B cell (primary cell): ENCODE measurements around the gene RFPL2. TPM values are rescaled to one million over a fixed set of nuclear protein-coding genes. Genes with fewer than 3 reads are reported as not detected.

ENCODE experiments used
- ATAC-seq: fragments of 200-7000 bp; cut with Tn5 transposase; one replicate; pipeline ENCODE4 v1.10.0; 2021; ENCODE audit warnings: low read depth, mild to moderate bottlenecking, moderate number of reproducible peaks, moderate library complexity
- CTCF ChIA-PET: fragments of 350-600 bp; sonication (Branson Sonifier 250); formaldehyde crosslinking; loops from one replicate; lab custom pipeline; 2021; ENCODE audit warnings: antibody characterized with exemption, inconsistent platforms; lab: Charles Lee
- POLR2A ChIA-PET: fragments of 350-600 bp; sonication (Branson Sonifier 250); formaldehyde crosslinking; loops from one replicate; lab custom pipeline; 2021; ENCODE audit warnings: antibody characterized with exemption; lab: Charles Lee
- DNase-seq: peaks from one replicate; pipeline ENCODE4 v3.0.0; 2013
- H2AFZ ChIP-seq: 2 replicates; pipeline ENCODE4 v1.6.1; 2012; ENCODE audit warnings: mild to moderate bottlenecking, low read depth, low read length; ENCODE audit not compliant: insufficient read depth, poor library complexity, severe bottlenecking
- H3K27ac ChIP-seq, 2 donors: 1 replicate in 1 of 2; 2 replicates in 1 of 2; pipeline ENCODE4 v1.5.1; 2012 to 2013; ENCODE audit warnings: low read length in 2 of 2, mild to moderate bottlenecking in 2 of 2, moderate library complexity in 1 of 2
- H3K27me3 ChIP-seq, 4 experiments: fragments of 200-600 bp in 1 of 4; sonication (generic) in 1 of 4; replicated peaks in 1 of 4; 1 replicate in 2 of 4; 2 replicates in 2 of 4; pipeline versions ENCODE4 v1.6.1 to v1.7.0; 2013 to 2016; ENCODE audit warnings: low read length in 3 of 4, mild to moderate bottlenecking in 2 of 4, mixed read lengths in 1 of 4, moderate library complexity in 1 of 4; ENCODE audit not compliant: insufficient read depth in 4 of 4, control insufficient read depth in 3 of 4; ENCODE audit errors: control extremely low read depth in 1 of 4
- H3K36me3 ChIP-seq, 2 experiments: replicated peaks in 1 of 2; 1 replicate in 1 of 2; 2 replicates in 1 of 2; pipeline versions ENCODE4 v1.6.1 to v1.7.1; 2013; ENCODE audit warnings: low read length in 1 of 2; ENCODE audit not compliant: insufficient read depth in 2 of 2, control insufficient read depth in 1 of 2; ENCODE audit errors: control extremely low read depth in 1 of 2, extremely low read depth in 1 of 2
- H3K4me1 ChIP-seq, 2 donors: fragments of 200-600 bp in 1 of 2; sonication (generic) in 1 of 2; 1 replicate in 1 of 2; 2 replicates in 1 of 2; pipeline versions ENCODE4 v1.5.1 to v1.6.1; 2013 to 2017; ENCODE audit warnings: low read length in 2 of 2; ENCODE audit not compliant: control insufficient read depth in 2 of 2, insufficient read depth in 2 of 2
- H3K4me2 ChIP-seq: replicated peaks from 2 replicates; pipeline ENCODE3; 2012; ENCODE audit warnings: mild to moderate bottlenecking, low read depth, low read length; ENCODE audit not compliant: poor library complexity, severe bottlenecking
- H3K4me3 ChIP-seq, 5 experiments: fragments of 200-600 bp in 1 of 5; sonication (generic) in 1 of 5; 1 replicate in 3 of 5; 2 replicates in 2 of 5; pipeline versions ENCODE4 v1.5.1 to v1.7.0; 2011 to 2016; ENCODE audit warnings: low read length in 4 of 5, mild to moderate bottlenecking in 4 of 5, low read depth in 2 of 5, control low read depth in 1 of 5, moderate library complexity in 1 of 5; ENCODE audit not compliant: insufficient read depth in 1 of 5; ENCODE audit errors: control extremely low read depth in 1 of 5, extremely low read depth in 1 of 5
- H3K79me2 ChIP-seq: fragments of 200-600 bp; sonication (generic); one replicate; pipeline ENCODE4 v1.6.0; 2016; ENCODE audit warnings: low read length; ENCODE audit not compliant: control insufficient read depth, insufficient read depth
- H3K9ac ChIP-seq: fragments of 200-600 bp; sonication (generic); 2 replicates; pipeline ENCODE4 v1.6.1; 2017; ENCODE audit warnings: mild to moderate bottlenecking, low read length, moderate library complexity
- H3K9me3 ChIP-seq, 3 donors: one replicate each; pipeline versions ENCODE4 v1.6.1 to v1.7.1; 2013; ENCODE audit warnings: low read length in 2 of 3; ENCODE audit not compliant: control insufficient read depth in 2 of 3, insufficient read depth in 1 of 3; ENCODE audit errors: control extremely low read depth in 1 of 3
- H4K20me1 ChIP-seq: 2 replicates; pipeline ENCODE4 v1.6.0; 2012; ENCODE audit warnings: mild to moderate bottlenecking, low read length; ENCODE audit not compliant: insufficient read depth, control insufficient read depth, poor library complexity, severe bottlenecking
- H3K27ac Mint-ChIP-seq: one replicate; pipeline ENCODE4 v1.8.0; 2021; ENCODE audit warnings: mixed read lengths
- H3K27me3 Mint-ChIP-seq: one replicate; pipeline ENCODE4 v1.8.0; 2021; ENCODE audit warnings: mixed read lengths
- H3K4me1 Mint-ChIP-seq: one replicate; pipeline ENCODE4 v1.8.0; 2021; ENCODE audit warnings: mixed read lengths
- H3K4me3 Mint-ChIP-seq: one replicate; pipeline ENCODE4 v1.8.0; 2021; ENCODE audit warnings: mixed read lengths
- H3K9me3 Mint-ChIP-seq: one replicate; pipeline ENCODE4 v1.8.0; 2022; ENCODE audit warnings: mixed read lengths; ENCODE audit not compliant: insufficient read depth
- EZH2 ChIP-seq: IDR thresholded peaks from 2 replicates; pipeline ENCODE4 v1.6.1; 2012; ENCODE audit warnings: borderline replicate concordance, low read depth, mild to moderate bottlenecking, moderate library complexity, low read length; ENCODE audit not compliant: insufficient read depth, poor library complexity, severe bottlenecking
- WGBS: methylation state at CpG from one replicate; pipeline ENCODE4 v1.1.5; 2013; ENCODE audit warnings: missing lambda C conversion rate; ENCODE audit not compliant: insufficient coverage; 5-methylcytosine and 5-hydroxymethylcytosine counted together
- intact Hi-C: fragments of 100-400 bp; cut with micrococcal nuclease; formaldehyde crosslinking; loops from one replicate; pipeline ENCODE4 v1.10.0; 2022
- polyA plus RNA-seq: library from polyadenylated mRNA; depleted of rRNA; stranded (reverse); fragments of >200 nt; gene quantifications from 2 replicates; pipeline ENCODE4 v1.2.3, GENCODE V29; 2012
- total RNA-seq, 2 donors: library from RNA; stranded (reverse); fragments of 120-200 nt in 1 of 2; gene quantifications; 1 replicate in 1 of 2; 2 replicates in 1 of 2; pipeline versions ENCODE4 v1.2.3 to v1.2.4, GENCODE V29; 2013 to 2022
- TF ChIP-seq, protein P1 (sequence below): fragments of 200-600 bp; IDR thresholded peaks from one replicate; pipeline ENCODE4 v1.8.0; 2022; ENCODE audit warnings: antibody characterized with exemption, mild to moderate bottlenecking

Gene RFPL2
- total and polyA plus RNA-seq, 2 donors (not counting 1 experiment from before 2014, with no cell fraction given), result not detected

DNA sequence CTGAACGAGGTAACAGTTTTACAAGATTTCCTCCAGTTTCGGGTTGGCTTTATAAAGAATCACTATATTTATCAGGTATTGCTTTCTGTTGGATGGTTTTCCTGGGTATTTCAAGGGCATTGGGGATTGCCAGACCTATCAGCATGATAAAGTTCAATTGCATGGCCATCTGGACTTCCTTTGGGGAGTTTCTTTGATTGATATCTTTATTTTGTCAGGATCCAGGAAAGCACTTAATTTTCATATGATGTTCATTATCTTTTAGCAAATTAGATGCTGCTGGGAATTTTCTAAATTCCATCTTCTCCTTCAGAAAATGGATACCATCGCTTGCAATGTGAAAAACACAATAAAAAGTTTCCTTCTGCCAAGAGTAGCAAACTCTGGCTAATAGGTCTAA lies 21.2 kb downstream of the RFPL2 start:
- Histone ChIP-seq H3K27me3 (peaks cover 0 to 3% (median 0%) of the 10 kb centered on the region in 4 experiments), H3K79me2 (no peaks in the 10 kb centered on the region), H3K4me1 (no peaks in the 10 kb centered on the region), H4K20me1 (no peaks in the 10 kb centered on the region), H3K4me3 (no peak overlapping the region), H3K4me2 (no peak overlapping the region), H3K27ac (no peak overlapping the region), H2AFZ (no peak overlapping the region), H3K9ac (no peak overlapping the region), H3K36me3 (no peaks in the 10 kb centered on the region), H3K9me3 (no peaks in the 10 kb centered on the region)
- ATAC-seq, result no peak
- Mint-ChIP-seq H3K27ac (no peak overlapping the region), H3K4me1 (no peaks in the 10 kb centered on the region), H3K27me3 (peaks cover 25% of the 10 kb centered on the region), H3K9me3 (no peaks in the 10 kb centered on the region), H3K4me3 (no peak overlapping the region)
- intact Hi-C loops, result no loop called here
- TF ChIP-seq, protein P1, sequence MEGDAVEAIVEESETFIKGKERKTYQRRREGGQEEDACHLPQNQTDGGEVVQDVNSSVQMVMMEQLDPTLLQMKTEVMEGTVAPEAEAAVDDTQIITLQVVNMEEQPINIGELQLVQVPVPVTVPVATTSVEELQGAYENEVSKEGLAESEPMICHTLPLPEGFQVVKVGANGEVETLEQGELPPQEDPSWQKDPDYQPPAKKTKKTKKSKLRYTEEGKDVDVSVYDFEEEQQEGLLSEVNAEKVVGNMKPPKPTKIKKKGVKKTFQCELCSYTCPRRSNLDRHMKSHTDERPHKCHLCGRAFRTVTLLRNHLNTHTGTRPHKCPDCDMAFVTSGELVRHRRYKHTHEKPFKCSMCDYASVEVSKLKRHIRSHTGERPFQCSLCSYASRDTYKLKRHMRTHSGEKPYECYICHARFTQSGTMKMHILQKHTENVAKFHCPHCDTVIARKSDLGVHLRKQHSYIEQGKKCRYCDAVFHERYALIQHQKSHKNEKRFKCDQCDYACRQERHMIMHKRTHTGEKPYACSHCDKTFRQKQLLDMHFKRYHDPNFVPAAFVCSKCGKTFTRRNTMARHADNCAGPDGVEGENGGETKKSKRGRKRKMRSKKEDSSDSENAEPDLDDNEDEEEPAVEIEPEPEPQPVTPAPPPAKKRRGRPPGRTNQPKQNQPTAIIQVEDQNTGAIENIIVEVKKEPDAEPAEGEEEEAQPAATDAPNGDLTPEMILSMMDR, result no peak
- TF ChIP-seq EZH2, result no peak
- ChIA-PET CTCF (no interaction called here), POLR2A (no interaction called here)
- DNase-seq, result no peak
- WGBS, result 100% methylated on average over 1 of the region's 3 CpGs

DNA sequence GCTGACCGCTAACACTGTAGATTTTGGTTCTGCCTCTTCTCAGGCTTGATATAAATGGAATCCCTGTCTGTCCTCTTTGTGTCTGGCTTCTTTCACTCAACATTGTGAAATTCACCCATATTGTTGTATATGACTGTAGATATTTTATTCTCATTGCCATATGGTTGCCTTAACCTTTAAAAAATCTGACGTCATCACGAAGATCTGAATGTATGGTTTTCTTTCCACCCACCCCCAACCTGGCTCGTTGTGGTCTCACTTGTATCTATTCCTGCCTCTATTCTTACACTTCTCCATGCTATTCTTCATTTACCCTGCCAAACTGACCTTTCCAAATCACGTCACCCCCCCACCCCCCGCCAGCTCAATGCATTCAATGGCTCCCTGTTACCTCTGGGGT lies 23.8 kb downstream of the RFPL2 start:
- H3K4me3 ChIP-seq, result no peak overlapping the region
- peaks cover 0 to 3% of the 10 kb centered on the region in 2 donors for H3K4me1 ChIP-seq
- intact Hi-C loops, result no loop called here
- Mint-ChIP-seq H3K27ac (no peak overlapping the region), H3K4me1 (no peaks in the 10 kb centered on the region), H3K9me3 (no peaks in the 10 kb centered on the region), H3K4me3 (no peak overlapping the region), H3K27me3 (peaks cover 23% of the 10 kb centered on the region)
- H3K79me2 ChIP-seq, result no peaks in the 10 kb centered on the region
- no peaks in the 10 kb centered on the region for H3K36me3 ChIP-seq
- H3K27me3 ChIP-seq, result peaks cover 0 to 10% (median 0%) of the 10 kb centered on the region in 4 experiments
- ChIA-PET CTCF (no interaction called here), POLR2A (no interaction called here)
- H3K4me2 ChIP-seq, result no peak overlapping the region
- DNase-seq, result no peak
- TF ChIP-seq EZH2, result no peak
- TF ChIP-seq, protein P1, result no peak
- H3K9ac ChIP-seq, result no peak overlapping the region
- H2AFZ ChIP-seq, result no peak overlapping the region
- H3K27ac ChIP-seq, result no peak overlapping the region
- ATAC-seq, result no peak
- 71% methylated on average over 2 of the region's 6 CpGs for WGBS
- H3K9me3 ChIP-seq, result no peaks in the 10 kb centered on the region
- H4K20me1 ChIP-seq, result no peaks in the 10 kb centered on the region
